ENCODE measurements around the gene TXNRD1.

TXNRD1 gene

GRCh38 chr12:104350211-104351056 lies 134.9 kb downstream of the TXNRD1 start:
- no peak for DNase-seq (ENCODE audit: low read depth)

- no peak for DNase-seq (ENCODE audit: low read depth)
Observed at GRCh38 chr12:104351057-104351983, 135.7 kb downstream of the TXNRD1 start.

GRCh38 chr12:104352106-104352713 lies 136.6 kb downstream of the TXNRD1 start:
- DNase-seq (ENCODE audit: low read depth): no peak

GRCh38 chr12:104353012-104353981 lies 137.7 kb downstream of the TXNRD1 start:
- no peak for DNase-seq (ENCODE audit: low read depth)

- DNase-seq (ENCODE audit: low read depth): no peak
Observed at GRCh38 chr12:104354167-104354867, 138.7 kb downstream of the TXNRD1 start.

- no peak for DNase-seq (ENCODE audit: low read depth)
Observed at GRCh38 chr12:104354868-104355570, 139.4 kb downstream of the TXNRD1 start.

GRCh38 chr12:104355630-104356029 lies 140.1 kb downstream of the TXNRD1 start:
- no peak for DNase-seq (ENCODE audit: low read depth)

- DNase-seq (ENCODE audit: low read depth): no peak
Observed at GRCh38 chr12:104356231-104357115, 140.9 kb downstream of the TXNRD1 start.

- DNase-seq (ENCODE audit: low read depth): no peak
Observed at GRCh38 chr12:104357421-104357952, 141.9 kb downstream of the TXNRD1 start.

- DNase-seq (ENCODE audit: low read depth): peak; percentile 40
Observed at GRCh38 chr12:104358353-104359003, 142.9 kb downstream of the TXNRD1 start.

GRCh38 chr12:104359216-104359615 lies 143.6 kb downstream of the TXNRD1 start:
- no peak for DNase-seq (ENCODE audit: low read depth)

GRCh38 chr12:104360157-104360556 lies 144.6 kb downstream of the TXNRD1 start:
- no peak for DNase-seq (ENCODE audit: low read depth)

GRCh38 chr12:104360983-104361707 lies 145.6 kb downstream of the TXNRD1 start:
- DNase-seq (ENCODE audit: low read depth): peak; percentile 69

GRCh38 chr12:104365921-104366410 lies 150.4 kb downstream of the TXNRD1 start:
- no peak for DNase-seq (ENCODE audit: low read depth)

GRCh38 chr12:104369708-104370107 lies 154.1 kb downstream of the TXNRD1 start:
- no peak for DNase-seq (ENCODE audit: low read depth)

GRCh38 chr12:104371043-104371870 lies 155.7 kb downstream of the TXNRD1 start:
- peak; percentile 59 for DNase-seq (ENCODE audit: low read depth)
